SK-N-SH treated with all-trans-retinoic acid at 6 μM for 48 hours (cell line): ENCODE data around the gene HOXC5.
"Not testable (repeated sequence)": the region's sequence is repeated elsewhere in the genome, so short reads cannot be mapped to it uniquely, and the experiment has no call there.

Experiments
- ATAC-seq: fragments of 200-7000 bp; cut with Tn5 transposase; 3 replicates; pipeline ENCODE4 v1.9.1; 2020; ENCODE audit warnings: mild to moderate bottlenecking, moderate library complexity
- ARNTL ChIP-seq: fragments of 450-650 bp; formaldehyde crosslinking; IDR thresholded peaks from 2 replicates; pipeline ENCODE4 v1.5.0; 2020; ENCODE audit warnings: low read depth, mild to moderate bottlenecking, moderate library complexity, borderline replicate concordance
- CSDC2 ChIP-seq: fragments of 250-450 bp; sonication (Bioruptor Pico); IDR thresholded peaks from 2 replicates; pipeline ENCODE4 v1.5.0; 2020; ENCODE audit warnings: mild to moderate bottlenecking, moderate library complexity
- ESRRG ChIP-seq: fragments of 250-450 bp; sonication (Bioruptor Pico); IDR thresholded peaks from 2 replicates; pipeline ENCODE4 v1.6.1; 2021; ENCODE audit warnings: mild to moderate bottlenecking
- GLIS3 ChIP-seq: fragments of 250-450 bp; sonication (Bioruptor Pico); IDR thresholded peaks from 2 replicates; pipeline ENCODE4 v1.5.0; 2020; ENCODE audit warnings: mild to moderate bottlenecking, moderate library complexity
- ISL1 ChIP-seq: fragments of 250-450 bp; sonication (Bioruptor Pico); IDR thresholded peaks from 2 replicates; pipeline ENCODE4 v2.1.2; 2022; ENCODE audit warnings: mild to moderate bottlenecking, moderate library complexity
- OSR1 ChIP-seq: fragments of 250-450 bp; sonication (Bioruptor Pico); IDR thresholded peaks from 2 replicates; pipeline ENCODE4 v1.8.0; 2022; ENCODE audit warnings: moderate library complexity, mild to moderate bottlenecking, inconsistent platforms
- PPARA ChIP-seq: fragments of 250-450 bp; sonication (Bioruptor Pico); IDR thresholded peaks from 2 replicates; pipeline ENCODE4 v1.5.0; 2020; ENCODE audit warnings: mild to moderate bottlenecking, borderline replicate concordance
- RARB ChIP-seq: fragments of 250-450 bp; sonication (Bioruptor Pico); IDR thresholded peaks from 2 replicates; pipeline ENCODE4 v1.8.0; 2021; ENCODE audit warnings: mild to moderate bottlenecking, moderate library complexity
- SNAI2 ChIP-seq: fragments of 250-450 bp; sonication (Bioruptor Pico); IDR thresholded peaks from 2 replicates; pipeline ENCODE4 v1.5.0; 2020; ENCODE audit warnings: mild to moderate bottlenecking, moderate library complexity
- TCF4 ChIP-seq: fragments of 250-450 bp; sonication (Bioruptor Pico); IDR thresholded peaks from 2 replicates; pipeline ENCODE4 v1.8.0; 2021; ENCODE audit warnings: mild to moderate bottlenecking, moderate library complexity, borderline replicate concordance
- TOX ChIP-seq: fragments of 250-450 bp; sonication (Bioruptor Pico); IDR thresholded peaks from 2 replicates; pipeline ENCODE4 v1.8.0; 2021; ENCODE audit warnings: mild to moderate bottlenecking, moderate library complexity, borderline replicate concordance
- ZFP3 ChIP-seq: fragments of 250-450 bp; sonication (Bioruptor Pico); IDR thresholded peaks from 2 replicates; pipeline ENCODE4 v1.5.0; 2020; ENCODE audit warnings: mild to moderate bottlenecking, moderate library complexity
- ZFP30 ChIP-seq: fragments of 450-650 bp; formaldehyde crosslinking; IDR thresholded peaks from 2 replicates; pipeline ENCODE4 v1.5.0; 2022; ENCODE audit warnings: mild to moderate bottlenecking, moderate library complexity
- ZNF565 ChIP-seq: fragments of 450-650 bp; formaldehyde crosslinking; conservative IDR thresholded peaks from 2 replicates; pipeline ENCODE4 v1.5.0; 2020; ENCODE audit warnings: low read depth, mild to moderate bottlenecking, moderate library complexity
- ZNF70 ChIP-seq: fragments of 450-650 bp; formaldehyde crosslinking; IDR thresholded peaks from 2 replicates; pipeline ENCODE4 v1.5.0; 2020; ENCODE audit warnings: mild to moderate bottlenecking, moderate library complexity
- ZNF8 ChIP-seq: fragments of 450-650 bp; formaldehyde crosslinking; IDR thresholded peaks from 2 replicates; pipeline ENCODE4 v1.5.0; 2020; ENCODE audit warnings: mild to moderate bottlenecking, moderate library complexity
- TF ChIP-seq, protein P1 (sequence below): fragments of 250-450 bp; sonication (Bioruptor Pico); IDR thresholded peaks from 2 replicates; pipeline ENCODE4 v1.5.0; 2020; ENCODE audit warnings: mild to moderate bottlenecking, moderate library complexity
- TF ChIP-seq, protein P2 (sequence below): fragments of 250-450 bp; sonication (Bioruptor Pico); IDR thresholded peaks from 2 replicates; pipeline ENCODE4 v1.5.1; 2021; ENCODE audit warnings: mild to moderate bottlenecking, moderate library complexity
- TF ChIP-seq, protein P3 (sequence below): fragments of 250-450 bp; sonication (Bioruptor Pico); IDR thresholded peaks from 2 replicates; pipeline ENCODE4 v1.8.0; 2020; ENCODE audit warnings: mild to moderate bottlenecking, moderate library complexity, borderline replicate concordance
- TF ChIP-seq, protein P4 (sequence below): fragments of 250-450 bp; sonication (Bioruptor Pico); IDR thresholded peaks from 2 replicates; pipeline ENCODE4 v1.8.0; 2021; ENCODE audit warnings: low read depth, mild to moderate bottlenecking, moderate library complexity, borderline replicate concordance

HOXC5 gene

DNA sequence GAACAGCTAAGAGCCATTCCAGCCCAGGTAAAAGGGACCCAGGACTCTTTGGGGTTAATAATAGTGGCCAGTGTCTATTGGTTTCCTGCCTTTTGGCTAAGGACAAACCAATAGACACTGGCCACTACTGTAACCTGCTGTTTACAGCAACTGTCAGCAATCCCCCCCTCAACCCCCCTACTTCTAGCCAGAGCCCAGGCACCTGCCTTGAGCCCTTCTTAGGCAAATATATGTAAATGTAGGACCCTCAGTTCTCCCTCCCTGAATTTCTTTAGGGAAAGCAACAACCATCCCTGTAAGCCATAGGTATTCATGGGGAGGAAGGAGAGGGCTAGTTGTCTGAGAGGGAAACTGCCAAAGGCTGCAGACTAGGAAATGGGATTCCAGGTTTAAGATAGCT lies 43.1 kb downstream of the HOXC5 start:
- no peak for ATAC-seq
- TF ChIP-seq, protein P1, sequence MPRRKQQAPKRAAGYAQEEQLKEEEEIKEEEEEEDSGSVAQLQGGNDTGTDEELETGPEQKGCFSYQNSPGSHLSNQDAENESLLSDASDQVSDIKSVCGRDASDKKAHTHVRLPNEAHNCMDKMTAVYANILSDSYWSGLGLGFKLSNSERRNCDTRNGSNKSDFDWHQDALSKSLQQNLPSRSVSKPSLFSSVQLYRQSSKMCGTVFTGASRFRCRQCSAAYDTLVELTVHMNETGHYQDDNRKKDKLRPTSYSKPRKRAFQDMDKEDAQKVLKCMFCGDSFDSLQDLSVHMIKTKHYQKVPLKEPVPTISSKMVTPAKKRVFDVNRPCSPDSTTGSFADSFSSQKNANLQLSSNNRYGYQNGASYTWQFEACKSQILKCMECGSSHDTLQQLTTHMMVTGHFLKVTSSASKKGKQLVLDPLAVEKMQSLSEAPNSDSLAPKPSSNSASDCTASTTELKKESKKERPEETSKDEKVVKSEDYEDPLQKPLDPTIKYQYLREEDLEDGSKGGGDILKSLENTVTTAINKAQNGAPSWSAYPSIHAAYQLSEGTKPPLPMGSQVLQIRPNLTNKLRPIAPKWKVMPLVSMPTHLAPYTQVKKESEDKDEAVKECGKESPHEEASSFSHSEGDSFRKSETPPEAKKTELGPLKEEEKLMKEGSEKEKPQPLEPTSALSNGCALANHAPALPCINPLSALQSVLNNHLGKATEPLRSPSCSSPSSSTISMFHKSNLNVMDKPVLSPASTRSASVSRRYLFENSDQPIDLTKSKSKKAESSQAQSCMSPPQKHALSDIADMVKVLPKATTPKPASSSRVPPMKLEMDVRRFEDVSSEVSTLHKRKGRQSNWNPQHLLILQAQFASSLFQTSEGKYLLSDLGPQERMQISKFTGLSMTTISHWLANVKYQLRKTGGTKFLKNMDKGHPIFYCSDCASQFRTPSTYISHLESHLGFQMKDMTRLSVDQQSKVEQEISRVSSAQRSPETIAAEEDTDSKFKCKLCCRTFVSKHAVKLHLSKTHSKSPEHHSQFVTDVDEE (CRISPR knock-in tag): no peak
- TF ChIP-seq ZNF70: no peak
- TF ChIP-seq OSR1 (CRISPR knock-in tag): no peak
- TF ChIP-seq ZFP3: no peak
- no peak for TF ChIP-seq RARB (CRISPR knock-in tag)
- TF ChIP-seq TCF4 (CRISPR knock-in tag): no peak
- TF ChIP-seq, protein P2, sequence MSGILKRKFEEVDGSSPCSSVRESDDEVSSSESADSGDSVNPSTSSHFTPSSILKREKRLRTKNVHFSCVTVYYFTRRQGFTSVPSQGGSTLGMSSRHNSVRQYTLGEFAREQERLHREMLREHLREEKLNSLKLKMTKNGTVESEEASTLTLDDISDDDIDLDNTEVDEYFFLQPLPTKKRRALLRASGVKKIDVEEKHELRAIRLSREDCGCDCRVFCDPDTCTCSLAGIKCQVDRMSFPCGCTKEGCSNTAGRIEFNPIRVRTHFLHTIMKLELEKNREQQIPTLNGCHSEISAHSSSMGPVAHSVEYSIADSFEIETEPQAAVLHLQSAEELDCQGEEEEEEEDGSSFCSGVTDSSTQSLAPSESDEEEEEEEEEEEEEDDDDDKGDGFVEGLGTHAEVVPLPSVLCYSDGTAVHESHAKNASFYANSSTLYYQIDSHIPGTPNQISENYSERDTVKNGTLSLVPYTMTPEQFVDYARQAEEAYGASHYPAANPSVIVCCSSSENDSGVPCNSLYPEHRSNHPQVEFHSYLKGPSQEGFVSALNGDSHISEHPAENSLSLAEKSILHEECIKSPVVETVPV: no peak
- TF ChIP-seq CSDC2 (CRISPR knock-in tag): no peak
- TF ChIP-seq TOX: no peak
- TF ChIP-seq ESRRG (CRISPR knock-in tag): no peak
- no peak for TF ChIP-seq SNAI2 (CRISPR knock-in tag)
- TF ChIP-seq GLIS3 (CRISPR knock-in tag): no peak
- TF ChIP-seq PPARA (CRISPR knock-in tag): no peak
- TF ChIP-seq ZNF565 (CRISPR knock-in tag): no peak
- TF ChIP-seq, protein P3, sequence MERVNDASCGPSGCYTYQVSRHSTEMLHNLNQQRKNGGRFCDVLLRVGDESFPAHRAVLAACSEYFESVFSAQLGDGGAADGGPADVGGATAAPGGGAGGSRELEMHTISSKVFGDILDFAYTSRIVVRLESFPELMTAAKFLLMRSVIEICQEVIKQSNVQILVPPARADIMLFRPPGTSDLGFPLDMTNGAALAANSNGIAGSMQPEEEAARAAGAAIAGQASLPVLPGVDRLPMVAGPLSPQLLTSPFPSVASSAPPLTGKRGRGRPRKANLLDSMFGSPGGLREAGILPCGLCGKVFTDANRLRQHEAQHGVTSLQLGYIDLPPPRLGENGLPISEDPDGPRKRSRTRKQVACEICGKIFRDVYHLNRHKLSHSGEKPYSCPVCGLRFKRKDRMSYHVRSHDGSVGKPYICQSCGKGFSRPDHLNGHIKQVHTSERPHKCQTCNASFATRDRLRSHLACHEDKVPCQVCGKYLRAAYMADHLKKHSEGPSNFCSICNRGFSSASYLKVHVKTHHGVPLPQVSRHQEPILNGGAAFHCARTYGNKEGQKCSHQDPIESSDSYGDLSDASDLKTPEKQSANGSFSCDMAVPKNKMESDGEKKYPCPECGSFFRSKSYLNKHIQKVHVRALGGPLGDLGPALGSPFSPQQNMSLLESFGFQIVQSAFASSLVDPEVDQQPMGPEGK (CRISPR knock-in tag): no peak
- TF ChIP-seq ZFP30 (CRISPR knock-in tag): no peak
- TF ChIP-seq ARNTL (CRISPR knock-in tag): no peak
- no peak for TF ChIP-seq ZNF8 (CRISPR knock-in tag)
- TF ChIP-seq ISL1 (CRISPR knock-in tag): no peak
- TF ChIP-seq, protein P4, sequence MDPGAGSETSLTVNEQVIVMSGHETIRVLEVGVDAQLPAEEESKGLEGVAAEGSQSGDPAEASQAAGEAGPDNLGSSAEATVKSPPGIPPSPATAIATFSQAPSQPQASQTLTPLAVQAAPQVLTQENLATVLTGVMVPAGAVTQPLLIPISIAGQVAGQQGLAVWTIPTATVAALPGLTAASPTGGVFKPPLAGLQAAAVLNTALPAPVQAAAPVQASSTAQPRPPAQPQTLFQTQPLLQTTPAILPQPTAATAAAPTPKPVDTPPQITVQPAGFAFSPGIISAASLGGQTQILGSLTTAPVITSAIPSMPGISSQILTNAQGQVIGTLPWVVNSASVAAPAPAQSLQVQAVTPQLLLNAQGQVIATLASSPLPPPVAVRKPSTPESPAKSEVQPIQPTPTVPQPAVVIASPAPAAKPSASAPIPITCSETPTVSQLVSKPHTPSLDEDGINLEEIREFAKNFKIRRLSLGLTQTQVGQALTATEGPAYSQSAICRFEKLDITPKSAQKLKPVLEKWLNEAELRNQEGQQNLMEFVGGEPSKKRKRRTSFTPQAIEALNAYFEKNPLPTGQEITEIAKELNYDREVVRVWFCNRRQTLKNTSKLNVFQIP (CRISPR knock-in tag): no peak

DNA sequence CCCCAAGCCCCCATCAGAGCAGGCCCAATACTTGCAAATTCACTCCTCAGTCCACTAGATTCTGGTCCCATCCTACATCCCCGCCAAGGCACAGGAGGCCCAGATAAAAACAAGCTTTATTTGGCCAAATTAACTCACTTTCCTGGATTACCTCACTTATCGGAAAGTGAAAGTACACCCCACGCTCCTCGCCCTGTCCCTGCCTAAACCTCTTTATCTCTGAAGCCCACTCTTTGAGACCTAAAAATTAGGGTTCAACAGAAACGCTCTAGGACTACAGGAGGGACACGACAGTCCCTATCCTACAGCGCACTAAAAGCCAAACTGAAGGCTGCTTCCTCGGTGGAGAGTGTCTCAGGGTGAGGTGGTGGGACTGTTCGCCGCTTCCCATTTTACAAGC lies 45.0 kb downstream of the HOXC5 start:
- not testable (repeated sequence) for ATAC-seq

DNA sequence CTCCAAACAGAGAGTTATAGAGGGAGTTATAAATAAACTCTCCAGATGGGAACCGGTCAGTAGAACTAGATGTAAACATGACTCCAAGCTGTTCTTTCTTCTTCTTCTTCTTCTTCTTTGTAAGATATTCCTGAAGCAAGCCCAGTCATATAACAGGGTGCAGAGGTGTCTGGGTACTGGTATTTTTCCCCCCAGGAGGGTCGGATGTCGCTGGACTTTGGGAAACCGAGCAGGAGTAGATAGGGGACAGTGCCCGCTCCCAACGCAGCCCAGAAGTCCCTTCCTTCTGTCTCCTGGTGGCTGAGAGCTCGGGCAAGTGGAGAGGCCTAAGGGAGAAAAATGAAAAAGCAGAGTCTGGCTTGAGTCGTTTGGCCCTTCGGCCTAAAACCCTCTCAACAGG lies 46.3 kb downstream of the HOXC5 start:
- not testable (repeated sequence) for ATAC-seq

DNA sequence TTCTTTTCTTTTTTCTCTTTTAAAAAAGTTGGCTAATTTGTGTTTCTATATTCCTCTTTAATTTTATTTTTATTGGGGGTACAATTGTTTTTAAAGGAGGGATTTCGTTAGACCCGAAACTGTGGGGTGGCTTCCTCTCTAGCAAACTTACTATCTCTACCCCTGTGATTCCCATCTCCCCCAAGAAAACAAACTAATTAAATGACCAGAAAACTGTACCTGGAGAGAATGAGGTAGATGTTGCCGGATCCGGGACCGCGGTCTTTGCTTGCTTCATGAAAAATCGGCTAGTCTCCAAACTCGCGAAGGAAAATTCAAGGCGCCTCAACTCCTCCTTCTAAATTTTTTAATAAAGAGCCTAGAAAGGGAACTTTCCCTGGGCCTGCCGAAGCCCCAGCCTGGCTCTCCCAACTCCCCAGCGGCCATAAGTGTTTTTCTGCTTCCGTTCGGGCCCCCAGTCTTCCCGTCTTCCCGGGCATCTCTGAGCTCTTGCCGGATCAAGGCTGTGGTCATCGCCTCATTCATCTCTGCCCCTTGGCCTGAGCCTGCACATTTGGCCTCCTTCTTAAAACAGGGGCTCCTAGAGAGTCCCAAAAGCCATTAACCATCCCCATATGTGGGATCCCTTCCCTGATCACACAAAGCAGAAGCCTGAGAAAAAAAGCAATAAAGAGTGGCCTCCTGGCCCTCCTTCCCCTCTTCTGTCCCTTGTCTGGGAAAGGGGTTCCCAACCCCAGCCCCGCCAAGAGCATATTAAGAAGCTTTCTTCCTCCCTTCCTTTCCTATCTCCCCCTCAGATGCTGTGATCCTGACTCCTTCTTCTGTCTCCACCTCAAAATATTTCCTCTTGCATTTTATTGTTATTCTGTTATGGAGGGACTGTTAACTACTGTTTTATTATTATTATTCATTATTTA lies 47.4 kb downstream of the HOXC5 start:
- ATAC-seq: not testable (repeated sequence)

DNA sequence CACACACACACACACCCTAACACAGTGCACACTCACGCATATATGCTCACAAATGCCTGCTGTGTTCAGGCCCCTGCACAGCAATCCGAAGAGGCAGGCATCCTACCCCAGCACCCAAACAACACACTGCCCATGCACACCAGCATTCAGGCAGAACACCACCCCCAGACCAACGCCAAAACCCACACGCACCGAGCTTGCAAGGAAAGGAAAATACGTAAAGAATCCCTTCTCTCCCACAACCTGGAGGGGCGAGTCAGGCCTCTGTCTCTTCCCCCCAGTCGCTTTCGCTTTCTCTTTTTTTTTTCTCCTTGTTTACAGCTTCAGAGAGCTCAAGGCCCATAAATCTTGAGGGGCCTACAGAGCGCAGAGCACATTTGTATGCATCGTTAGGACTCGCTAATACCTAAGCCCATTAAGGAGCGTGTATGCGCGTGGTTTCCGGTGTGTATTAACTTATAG lies 48.2 kb downstream of the HOXC5 start:
- ATAC-seq: not testable (repeated sequence)

DNA sequence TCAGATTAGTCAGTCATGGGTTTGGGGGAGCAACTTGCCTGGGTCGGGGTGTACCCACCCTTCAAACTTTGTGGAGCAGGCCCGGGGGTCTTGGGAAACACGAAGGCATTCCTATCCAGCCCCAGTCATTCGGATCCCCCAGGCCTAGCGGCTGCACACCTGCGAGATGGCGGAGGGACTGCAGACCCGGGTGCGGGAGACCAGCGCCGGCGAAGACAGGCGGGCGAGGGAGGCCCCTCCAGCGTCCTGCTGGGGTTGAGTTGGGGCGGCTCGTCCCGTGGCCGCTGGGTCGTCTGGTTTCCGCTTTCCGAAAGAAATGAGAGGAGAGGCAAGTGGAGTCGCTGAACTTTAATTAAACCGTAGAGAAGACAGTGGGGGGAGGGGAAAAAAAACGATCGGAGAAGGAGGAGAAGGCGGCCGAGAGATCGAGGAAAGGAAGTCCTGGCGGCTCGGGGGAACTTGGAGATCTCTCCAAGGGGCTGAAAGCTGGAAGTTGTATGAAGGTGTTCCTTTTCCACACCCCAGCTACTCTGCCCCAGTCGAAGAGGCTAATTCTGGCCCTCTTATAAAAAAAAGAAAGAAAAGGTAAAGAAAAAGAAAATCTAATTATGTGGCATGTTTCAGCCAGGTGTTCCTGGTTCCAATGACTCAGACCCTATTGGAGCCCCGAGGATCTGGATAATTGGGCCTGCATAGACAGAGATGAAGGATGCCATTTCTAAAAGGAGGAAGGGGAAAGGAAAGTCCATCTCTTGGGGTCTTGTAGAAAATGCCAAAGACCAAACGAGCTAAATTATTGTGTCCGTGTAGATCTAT lies 48.9 kb downstream of the HOXC5 start:
- not testable (repeated sequence) for ATAC-seq
